HG03342 (cell line): ENCODE data around the gene RNF181.
"Not testable (repeated sequence)": the region's sequence is repeated elsewhere in the genome, so short reads cannot be mapped to it uniquely, and the experiment has no call there.

Experiments used
- ATAC-seq: cut with Tn5 transposase; IDR thresholded peaks from one replicate; pipeline ENCODE4 v1.9.1; 2021; ENCODE audit warnings: mild to moderate bottlenecking, moderate library complexity; ENCODE audit not compliant: unreplicated experiment

Gene RNF181

DNA sequence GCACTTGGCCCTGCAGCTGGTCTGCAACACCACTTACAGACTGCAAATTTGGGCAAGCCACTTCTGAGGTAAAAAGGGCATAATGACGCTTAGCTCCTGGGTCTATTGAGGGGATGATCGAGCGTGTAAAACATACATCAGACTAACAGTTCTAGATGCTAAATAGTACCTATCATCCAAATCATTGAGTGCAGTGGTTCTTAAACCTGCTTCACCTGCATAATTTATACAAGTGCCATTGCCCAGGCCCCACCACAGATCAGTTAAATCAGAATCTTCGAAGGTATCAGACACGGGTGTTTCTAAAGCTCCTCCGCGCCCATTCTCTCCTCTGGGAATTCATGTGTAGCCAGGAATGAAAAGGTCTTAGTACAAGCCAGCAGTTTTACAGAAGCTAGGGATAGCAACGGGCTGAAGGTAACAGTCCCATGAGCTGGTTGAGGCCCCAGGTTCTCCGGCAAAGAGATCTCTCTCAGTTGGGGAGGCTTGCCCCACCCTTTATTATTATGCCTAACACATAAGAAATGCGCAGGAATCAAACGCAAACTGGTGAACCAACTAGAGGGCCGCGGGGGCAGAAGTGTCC is 737 bp upstream of the RNF181 start:
- no peak for ATAC-seq

DNA sequence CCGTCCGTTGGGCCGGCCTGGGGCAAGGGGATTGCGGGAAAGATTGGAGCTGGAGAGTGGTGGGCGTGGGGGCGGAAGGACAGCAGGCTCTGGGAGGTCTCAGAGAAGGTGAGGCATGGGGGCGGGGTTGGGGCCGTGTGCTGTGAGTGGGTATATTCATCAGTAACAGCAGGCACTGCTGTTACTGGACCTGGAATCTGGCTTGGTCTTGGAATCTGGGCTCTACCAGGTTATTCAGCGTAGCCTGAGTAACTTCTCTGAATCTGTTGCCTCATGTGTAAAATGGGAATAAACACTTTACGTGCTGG is 435 bp downstream of the RNF181 start:
- ATAC-seq: no peak

DNA sequence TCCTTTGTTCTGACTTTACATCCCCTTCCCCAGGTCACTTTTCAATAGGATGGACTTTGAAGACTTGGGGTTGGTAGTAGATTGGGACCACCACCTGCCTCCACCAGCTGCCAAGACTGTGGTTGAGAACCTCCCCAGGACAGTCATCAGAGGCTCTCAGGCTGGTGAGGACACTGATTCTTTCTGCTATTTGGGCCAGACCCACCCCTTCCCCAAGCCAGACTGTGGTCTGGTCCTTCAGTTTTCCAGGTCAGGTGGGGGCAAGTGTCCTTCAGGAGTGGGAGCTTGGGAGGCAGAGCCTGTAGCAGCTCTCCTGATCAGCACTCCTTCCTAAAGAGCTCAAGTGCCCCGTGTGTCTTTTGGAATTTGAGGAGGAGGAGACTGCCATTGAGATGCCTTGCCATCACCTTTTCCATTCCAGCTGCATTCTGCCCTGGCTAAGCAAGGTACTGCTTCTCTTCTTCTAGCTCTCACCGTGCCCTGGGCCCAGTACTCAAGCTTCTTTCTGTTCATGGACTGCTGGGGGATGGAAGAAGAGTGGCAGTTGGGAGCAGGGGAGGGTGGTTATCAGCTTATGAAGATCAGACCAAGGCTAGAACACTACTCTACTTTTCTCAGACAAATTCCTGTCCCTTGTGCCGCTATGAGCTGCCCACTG is 1.1 kb downstream of the RNF181 start:
- ATAC-seq: no peak

DNA sequence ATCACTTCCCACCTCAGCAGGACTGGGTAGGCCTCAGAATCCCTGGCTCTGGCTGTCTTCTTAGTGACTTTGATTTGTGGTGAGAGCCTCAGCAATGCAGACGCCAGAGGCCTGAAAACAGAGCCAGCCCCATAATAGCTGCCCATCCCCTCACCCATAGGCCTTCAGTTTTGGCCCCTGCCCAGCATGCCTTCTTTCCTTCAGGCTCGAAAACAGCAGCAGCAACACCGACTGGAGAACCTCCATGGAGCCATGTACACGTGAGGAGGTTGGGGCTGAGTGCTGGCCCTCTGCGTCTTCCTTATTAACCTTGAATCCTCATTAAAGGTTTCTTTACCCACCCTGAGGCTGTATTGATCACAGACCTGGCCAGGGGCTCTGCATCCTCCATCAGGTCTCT is 1.7 kb downstream of the RNF181 start:
- no peak for ATAC-seq

DNA sequence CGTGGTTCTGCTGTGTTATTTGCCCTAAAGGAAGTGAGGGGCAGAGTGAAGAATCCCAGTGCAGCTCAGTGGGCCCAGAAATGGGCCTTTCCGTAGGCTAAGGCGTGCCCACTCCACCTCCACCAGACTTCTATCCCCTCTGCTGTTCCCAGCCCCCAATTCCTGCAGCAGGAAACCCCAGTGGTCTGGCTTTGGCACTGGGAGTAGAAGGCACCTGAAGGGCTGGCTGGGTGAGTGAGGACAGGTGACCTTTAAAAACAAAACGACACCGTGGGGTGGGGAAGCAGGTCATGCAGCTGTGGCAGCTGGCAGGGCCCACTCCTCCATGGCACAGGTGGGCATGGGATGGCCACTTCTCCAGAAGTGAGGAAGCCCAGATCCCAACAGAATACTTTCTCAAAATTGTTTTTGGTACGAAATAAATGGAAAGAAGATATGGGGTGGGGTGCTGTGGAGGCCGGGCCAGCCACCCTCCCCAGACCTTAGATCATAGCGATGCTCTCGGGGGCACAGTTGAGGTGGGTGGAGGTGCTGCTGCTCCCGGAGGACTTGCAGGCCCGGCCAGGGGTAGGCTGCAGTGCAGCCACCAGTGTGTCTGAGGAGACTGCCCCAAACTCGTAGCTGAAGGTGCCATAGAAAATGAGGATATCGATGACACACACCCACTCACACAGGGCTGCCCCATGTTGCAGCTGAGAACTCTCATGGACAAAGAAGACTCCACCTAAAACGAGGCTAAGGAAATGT is 3.2 kb downstream of the RNF181 start:
- ATAC-seq: no peak

DNA sequence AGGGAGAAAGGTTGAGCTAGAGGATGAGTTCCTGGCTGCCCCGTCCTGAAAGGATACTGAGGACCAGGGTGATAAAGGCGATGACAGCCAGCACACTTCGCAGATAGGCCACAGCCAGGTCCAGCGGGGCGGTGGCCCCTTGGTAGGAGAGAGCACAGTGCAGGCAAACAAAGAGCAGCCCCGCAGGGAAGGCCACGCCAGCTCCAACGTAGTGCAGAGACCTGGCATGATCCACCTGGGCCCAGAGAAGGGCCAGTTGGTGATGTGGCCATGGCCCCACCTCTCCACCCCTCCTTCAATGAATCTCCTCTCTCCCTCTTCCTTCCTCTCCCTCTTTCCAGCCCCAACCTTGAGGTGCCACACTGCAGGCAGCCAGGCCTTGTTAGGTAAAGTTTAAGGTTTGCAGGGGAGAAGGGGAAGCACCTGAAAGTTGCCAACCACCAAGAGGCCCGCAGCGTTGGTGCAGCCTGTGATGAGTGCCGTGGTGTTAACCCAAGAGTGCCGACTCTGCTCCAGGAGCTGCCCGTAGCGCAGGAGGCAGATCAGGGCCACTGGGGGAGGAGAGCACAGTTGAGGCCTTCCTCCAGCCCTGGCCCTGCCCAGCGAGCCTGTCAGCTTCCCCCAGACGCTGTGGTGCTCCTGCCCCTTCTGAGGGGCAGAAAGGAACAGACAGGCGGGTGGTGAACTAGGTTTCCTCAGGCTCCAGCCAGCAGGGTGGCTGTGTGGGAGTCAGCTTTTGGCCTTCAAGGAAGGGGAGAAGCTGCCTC is 4.1 kb downstream of the RNF181 start:
- no peak for ATAC-seq

DNA sequence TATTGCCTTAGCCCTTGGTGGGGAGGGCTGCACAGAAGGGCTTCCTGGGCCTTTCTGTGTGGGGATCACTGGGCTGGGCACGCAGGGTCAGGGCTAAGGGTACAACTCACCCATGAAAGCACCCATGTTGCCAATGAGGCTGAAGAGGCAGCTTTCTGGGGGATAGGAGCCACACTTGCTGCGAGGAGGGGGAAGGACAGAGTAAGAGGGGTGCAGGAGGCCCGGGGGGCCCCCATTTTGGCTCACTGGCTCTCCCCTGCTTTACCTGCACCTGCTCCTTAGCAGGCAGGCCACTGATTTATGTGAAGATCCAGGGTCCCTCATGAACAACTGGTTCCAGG is 4.7 kb downstream of the RNF181 start:
- ATAC-seq: no peak

DNA sequence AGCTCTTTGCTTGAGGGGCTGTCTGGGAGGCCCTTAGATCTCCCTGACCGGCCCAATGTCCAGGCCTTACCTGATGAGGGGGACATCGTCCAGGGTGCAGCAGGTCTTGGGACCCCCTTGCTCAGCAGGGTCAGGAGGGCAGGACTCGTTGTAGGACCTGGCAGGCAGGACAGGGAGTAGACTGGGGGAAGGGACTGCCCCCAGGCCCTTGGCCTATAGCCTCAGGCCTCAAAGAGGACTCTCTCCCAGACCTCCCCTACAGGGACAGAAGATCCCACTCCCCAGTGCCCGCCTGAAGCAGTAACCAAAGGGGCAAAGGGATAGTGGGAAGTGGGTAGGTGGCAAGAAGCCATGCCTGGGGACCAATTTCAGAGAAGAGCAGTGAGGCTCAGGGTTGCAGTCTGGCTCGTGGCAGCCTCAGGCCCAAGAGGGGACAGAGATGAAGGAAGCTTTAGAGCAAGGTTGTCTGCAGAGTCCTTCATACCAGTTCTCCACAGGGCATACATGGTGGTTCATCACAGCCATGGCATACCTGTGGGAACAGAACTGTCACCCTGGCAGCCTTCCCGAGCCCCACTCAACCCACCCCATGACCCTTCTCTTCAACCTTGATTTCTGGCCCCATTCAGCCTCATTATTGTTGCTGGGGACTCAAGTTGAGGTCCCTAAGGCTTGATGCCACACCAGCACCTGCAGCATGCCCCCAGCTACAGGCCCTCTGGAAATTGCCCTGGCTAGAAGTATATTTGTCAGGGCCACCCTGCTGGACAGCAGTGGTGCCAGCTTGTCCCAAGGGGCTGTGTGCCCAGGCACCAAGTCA is 5.6 kb downstream of the RNF181 start:
- no peak for ATAC-seq

DNA sequence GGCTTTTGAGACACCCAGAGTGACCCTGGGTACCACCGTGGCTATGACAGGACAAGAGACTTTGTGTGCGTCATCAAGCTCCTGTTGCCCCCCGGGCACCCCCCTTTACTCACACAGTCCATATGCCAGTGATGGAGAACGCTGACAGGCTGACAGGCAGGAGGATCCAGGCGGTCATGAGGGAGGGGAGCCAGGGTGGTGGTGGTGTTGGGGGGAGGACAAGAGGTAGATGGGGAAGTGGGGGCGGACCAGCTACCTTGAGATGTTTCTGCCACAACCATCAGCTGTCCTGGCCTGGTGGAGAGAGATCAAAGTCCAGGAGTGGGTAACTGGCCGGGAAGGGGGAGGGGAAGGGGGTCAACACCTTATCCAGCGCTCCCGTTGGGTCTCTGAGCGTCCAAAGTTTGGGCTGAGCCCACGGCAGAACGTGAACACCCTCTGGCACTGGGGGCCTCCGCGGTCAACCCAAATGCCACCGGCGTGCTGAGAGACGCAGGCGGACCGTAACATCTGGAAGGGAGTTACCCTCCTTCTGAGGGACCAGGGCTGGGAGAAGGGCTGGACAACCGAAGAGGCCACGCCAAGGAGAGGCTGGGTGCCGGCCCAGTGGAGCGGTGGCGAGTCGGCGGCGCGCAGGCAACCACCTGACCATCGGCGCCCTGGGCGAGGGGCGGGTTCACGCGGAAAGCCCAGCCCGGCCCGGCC is 6.4 kb downstream of the RNF181 start:
- peak; percentile 30 for ATAC-seq

DNA sequence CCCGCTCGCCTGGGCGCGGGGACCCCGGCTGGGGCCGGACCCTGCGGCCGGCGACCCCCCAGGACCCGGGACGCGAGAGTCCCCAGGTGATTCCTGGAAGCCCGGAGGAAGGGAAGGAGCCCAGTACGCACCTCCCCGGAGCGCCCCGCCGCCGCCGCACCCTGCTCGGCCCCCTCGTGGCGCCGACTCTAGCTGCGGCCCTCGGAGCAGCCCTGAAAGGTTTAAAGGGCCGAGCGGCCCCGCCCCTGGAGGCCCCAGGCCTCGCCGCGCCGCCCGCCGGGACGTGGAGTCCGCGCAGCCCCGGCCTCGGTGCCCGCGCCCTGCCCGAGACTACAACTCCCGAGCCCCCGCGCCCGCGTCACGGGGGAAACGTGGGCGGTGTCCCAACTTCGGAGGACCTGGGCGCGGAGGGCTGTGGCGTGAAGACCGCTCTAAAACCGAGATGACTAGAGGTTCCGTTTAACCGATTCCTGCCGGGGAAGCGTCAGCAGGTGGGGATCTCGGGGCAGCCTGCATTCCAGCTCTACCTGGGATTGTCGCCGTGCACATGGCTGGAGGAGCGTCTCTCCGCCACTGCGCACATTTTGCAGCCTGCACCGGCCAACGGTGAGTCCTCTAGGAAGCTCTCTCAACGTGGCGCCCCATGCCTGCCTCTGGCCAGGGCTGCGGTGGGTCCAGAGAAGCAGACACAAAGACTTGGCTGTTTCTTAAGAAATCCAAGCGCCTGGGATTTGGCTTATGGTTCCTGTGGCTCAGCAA is 7.1 kb downstream of the RNF181 start, which contains the start of gene TMEM150A:
TMEM150A (minus strand) TSS at position 223 of the 759 bp plus-strand sequence. CDS start 750 bp downstream, outside the sequence.
- peak; percentile 96 for ATAC-seq

DNA sequence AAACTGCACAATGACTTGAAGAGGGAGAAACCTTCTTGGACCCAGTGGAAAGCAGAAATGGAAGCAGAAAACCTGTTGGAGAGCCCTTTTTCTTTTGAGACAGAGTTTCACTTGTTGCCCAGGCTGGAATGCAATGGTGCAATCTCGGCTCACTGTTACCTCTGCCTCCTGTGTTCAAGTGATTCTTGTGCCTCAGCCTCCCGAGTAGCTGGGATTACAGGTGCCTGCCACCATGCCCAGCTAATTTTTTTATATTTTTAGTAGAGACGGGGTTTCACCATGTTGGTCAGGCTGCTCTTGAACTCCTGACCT is 8.5 kb downstream of the RNF181 start:
- not testable (repeated sequence) for ATAC-seq

DNA sequence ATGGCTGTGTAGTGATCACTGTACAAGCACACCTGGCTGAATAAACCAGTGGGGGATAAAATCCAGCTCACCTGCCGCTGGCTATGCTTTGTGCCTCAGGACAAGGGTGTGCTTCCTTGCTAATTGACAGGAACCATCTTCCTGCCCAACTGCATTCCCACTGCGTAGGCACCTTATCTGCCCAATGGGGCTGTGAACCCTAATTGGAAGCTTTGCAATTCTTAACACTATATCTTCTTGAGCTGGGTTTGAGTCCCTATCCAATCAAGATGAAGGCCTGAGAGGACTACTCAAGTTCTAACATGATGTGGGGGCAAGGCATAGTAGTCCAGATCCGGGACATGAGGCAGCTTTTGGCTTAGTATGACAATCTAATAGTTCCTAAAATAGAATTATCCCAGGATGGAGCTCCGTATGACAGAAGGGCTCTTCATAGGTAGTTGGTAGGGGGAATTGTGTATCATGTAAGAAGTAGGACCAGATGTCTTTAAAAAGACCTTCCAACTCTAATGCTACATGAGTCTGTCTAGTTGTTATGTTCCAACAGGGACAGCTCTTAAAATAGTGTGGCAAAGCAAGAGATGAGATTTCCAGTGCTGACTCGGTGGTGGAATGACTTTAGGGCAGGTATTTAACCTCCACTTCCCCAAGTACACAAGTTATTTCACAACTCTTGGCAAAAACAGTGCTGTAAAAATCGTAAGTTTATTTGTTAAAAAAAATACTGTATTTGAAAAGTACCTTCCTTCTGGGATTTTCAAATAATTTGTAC is 9.2 kb downstream of the RNF181 start:
- no peak for ATAC-seq

DNA sequence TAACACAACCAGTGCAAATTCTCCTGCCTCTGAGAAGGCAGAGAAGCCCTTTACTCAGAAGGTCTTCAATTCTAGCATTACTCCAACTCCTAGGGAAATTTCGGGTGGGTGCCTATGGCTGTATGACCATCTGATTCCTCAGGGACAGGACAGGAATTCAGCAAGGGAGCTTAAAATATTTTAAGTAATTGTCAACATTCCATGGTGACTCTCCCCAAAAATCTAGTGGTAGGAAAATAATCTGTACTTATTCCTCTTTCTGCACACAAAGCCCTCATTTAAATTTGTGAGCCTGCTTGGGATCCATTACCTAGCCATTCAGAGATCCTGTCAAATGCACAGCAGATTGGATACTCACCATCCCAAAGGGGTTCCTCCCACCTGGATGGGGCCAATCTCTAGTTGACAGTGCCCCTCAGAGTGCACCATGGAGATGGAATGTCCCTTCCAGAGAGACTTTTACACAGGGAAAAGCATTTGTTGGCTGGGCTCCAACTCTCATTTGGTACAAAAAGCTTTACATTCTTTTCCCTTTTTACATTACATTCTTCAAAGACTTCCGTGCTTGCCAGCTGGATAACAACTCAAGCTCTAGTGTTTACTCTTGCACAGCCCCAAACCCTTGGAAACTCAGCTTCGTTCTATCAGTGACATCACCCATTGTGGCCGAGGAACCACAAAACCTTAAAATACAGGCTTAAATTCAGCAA is 10.0 kb downstream of the RNF181 start:
- no peak for ATAC-seq

DNA sequence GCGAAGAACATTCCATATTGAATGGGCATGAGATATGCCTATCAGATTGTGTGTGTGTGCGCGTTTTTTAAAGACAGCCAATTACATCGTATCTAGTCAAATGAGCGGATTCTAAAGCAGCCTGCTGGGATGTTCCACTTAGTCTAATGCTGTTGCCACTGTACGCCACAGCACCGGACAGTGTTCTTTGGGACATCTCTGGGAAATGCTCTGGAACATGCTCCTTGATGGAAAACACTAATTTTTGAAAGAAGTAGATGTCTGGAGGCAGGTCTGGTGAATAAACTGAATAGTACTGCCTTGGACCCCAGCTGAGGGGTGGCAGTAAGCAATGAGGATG is 10.5 kb downstream of the RNF181 start:
- no peak for ATAC-seq

DNA sequence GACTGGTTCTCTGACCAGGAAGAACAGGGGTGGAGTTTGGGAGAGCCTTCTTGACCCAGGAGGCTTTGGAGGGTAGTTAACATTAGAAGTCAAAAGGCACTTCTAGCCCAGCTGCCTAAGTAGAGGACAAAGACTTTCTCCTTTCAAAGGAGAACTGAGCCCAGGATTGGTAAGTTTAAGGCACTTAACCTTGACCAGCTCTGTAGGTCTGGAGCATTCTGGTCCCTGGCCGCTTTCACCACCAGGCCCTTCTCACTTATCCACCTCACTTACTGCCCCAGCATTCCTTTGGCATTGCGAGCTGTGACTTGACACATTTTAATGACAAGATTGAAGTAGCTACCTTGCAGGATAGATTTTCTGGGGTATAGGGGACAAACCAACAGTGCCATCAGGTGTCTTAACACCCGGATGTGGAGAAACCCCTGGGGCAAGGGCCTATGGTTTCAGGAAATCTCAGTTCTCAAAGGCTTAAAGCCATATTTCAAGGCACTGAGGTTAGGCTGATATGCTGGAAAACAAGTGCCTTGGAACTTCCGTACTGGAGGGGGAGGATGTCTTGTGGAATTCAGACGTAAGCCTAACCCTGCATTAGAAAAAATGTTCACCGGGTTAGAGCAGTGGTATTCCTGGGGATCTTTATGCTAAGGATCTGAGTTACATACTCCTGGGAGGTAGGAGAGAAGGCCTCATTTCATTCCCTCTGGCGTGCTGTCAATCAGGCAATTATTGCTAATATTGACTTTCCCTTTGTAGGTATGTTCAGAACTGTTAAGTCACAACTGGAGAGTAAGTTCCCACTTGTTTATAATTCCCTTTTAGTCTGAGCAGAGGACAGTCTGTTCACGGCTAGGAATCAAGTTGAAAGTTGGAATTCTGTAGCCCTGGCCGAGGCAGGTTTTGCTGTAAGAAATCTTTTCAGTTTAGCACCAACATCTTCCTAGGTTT is 12.0 kb downstream of the RNF181 start:
- no peak for ATAC-seq

DNA sequence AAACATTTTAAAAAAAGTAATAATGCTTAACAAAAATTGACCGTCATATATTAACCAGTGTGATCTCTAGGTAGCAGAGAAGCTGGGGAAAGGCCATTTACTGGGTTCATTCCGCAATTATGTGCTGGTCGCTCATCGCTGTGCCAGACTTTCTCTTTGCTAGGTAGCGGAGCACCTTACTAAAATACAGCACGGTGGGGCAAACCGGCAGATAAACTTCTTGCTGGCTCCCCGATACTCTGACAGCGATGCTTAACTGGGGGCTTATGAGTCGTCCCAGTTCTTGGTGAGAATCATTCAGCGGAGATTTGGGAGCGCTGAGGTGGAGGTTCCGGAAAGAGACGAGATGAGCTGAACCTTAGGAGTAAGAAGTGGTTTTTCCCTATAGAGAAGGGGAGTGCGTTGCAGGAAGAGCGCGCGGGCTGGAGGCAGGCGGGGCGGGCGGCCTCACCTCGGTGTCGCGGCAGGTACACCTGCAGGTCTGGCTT is 15.7 kb downstream of the RNF181 start:
- no peak for ATAC-seq
